Stimulated activated CD8-positive, alpha-beta memory T cell treated with anti-CD3 and anti-CD28 coated beads, Interleukin-15, amount 100 ng/mL, for 24 hours (primary cell): Measurements from ENCODE around the gene GPATCH8.
"Not testable (repeated sequence)": the region's sequence is repeated elsewhere in the genome, so short reads cannot be mapped to it uniquely, and the experiment has no call there.

Experiments used
- DNase-seq: peaks from one replicate; pipeline ENCODE4 v3.0.0-alpha.2; 2020; ENCODE audit warnings: low read depth

The GPATCH8 gene

GRCh38 chr17:44374306-44375195, 128.7 kb downstream of the GPATCH8 start:
- no peak for DNase-seq

GRCh38 chr17:44372036-44372435, 131.2 kb downstream of the GPATCH8 start:
- DNase-seq = no peak

GRCh38 chr17:44369414-44370023, 133.7 kb downstream of the GPATCH8 start:
- not testable (repeated sequence) for DNase-seq

- not testable (repeated sequence) for DNase-seq
These were observed 134.6 kb downstream of the GPATCH8 start for GRCh38 chr17:44368391-44369243.

- DNase-seq = no peak
These were observed 135.8 kb downstream of the GPATCH8 start for GRCh38 chr17:44367231-44367979.

DNA sequence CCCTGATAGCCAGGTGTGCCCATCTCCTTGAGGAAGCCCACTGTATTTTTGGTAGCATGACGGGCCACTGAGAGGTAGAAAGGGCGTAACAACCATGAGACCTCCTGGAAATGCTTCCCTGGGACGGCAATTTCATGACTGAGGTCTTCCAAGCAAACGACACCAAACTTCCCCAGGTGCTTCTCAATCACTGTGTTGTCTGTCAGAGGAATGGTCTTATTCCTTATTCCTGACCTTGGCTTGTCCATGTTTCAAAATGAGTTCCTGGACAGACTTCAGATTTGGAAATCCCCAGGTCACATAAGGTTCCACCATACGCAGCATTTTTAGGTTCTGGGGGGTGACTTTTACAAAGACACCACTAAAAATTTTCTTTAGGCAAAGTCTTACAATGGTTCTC, 138.2 kb downstream of the GPATCH8 start:
- DNase-seq = not testable (repeated sequence)

DNA sequence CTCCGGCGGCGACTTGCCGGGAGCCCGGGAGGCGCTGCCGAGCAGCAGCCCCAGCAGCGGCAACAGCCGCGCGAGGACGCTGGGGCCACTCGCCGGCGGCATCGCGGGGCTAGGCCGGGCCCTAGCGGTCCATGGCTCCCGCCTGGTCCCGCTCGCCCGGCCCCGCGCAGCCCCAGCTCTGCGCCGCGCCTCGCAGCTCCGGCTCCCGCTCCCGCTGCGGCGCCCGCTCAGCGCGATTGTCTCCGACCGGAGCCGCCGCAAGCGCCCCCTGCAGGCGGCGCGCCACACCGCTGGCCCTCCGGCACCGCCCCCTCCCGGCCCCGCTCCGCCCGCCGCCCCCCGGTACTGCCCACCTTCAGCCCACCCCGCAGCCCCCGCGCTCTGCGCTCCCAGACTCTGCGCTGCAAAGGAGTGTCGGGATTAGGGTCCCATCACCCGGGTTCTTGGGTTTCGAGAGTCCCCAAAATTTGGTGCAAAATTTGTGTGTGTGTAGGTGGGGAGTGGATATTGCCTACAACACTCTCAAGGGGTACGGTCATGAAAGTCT, 139.5 kb downstream of the GPATCH8 start, which contains the start of gene FAM171A2:
FAM171A2 (minus strand) TSS at position 241 of the 547 bp plus-strand sequence; CDS start at position 102, 139 bp downstream.
- peak; percentile 44 for DNase-seq

DNA sequence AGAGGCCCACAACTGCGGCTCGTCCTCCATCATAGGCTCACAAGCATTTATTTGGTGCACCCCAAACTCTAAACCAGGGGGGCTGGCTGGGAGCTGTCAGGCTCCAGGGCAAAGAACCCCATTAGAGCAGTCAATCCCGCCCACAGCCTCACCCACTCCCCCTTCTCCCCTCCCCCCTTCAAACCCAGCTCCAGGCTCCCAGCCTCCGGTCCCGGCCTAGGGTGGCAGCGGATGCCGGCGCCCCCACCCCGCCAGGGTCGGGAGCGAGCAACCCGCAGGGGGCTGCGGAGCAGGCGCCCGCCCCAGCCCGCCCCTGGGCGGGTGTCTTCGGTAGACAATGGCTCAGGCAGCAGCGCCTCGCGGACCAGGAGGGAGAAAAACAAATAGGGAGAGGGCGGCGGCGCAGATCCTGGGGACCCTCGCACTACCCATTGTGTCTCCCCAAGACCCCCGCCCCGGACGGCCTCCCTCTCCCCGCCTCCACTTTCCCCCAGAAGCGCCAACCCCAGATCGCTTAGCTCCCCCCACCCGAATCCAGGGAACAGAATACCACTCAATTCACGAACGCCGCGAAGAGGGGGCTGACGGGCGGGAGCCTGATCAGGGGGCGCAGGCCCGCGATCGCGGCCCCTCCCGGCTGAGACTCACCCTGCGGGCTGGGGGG, 140.1 kb downstream of the GPATCH8 start:
- no peak for DNase-seq

DNA sequence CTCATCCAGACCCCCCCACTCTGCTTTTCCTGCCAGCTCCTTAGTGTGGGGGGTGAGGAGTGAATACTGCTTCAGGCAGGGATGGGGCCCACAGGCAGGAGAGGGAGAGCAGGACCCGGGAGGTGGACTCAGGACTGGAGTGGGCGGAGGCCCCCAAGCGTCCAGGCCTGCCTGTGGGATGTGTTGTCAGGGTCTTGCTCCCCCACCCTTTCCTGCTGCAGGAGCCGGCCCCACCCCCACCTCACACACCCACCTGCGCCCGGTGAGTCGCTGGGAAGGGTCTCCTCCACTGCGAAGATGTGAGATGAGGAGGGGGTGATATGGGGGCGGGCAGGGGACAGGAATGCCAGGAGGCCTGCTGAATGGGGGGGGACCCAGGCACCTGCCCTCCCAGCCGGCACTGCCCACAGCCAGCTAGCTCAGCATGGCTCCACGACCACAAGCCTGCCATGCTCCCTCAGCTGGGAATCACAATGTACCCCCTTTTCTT, 140.7 kb downstream of the GPATCH8 start:
- DNase-seq = no peak

DNA sequence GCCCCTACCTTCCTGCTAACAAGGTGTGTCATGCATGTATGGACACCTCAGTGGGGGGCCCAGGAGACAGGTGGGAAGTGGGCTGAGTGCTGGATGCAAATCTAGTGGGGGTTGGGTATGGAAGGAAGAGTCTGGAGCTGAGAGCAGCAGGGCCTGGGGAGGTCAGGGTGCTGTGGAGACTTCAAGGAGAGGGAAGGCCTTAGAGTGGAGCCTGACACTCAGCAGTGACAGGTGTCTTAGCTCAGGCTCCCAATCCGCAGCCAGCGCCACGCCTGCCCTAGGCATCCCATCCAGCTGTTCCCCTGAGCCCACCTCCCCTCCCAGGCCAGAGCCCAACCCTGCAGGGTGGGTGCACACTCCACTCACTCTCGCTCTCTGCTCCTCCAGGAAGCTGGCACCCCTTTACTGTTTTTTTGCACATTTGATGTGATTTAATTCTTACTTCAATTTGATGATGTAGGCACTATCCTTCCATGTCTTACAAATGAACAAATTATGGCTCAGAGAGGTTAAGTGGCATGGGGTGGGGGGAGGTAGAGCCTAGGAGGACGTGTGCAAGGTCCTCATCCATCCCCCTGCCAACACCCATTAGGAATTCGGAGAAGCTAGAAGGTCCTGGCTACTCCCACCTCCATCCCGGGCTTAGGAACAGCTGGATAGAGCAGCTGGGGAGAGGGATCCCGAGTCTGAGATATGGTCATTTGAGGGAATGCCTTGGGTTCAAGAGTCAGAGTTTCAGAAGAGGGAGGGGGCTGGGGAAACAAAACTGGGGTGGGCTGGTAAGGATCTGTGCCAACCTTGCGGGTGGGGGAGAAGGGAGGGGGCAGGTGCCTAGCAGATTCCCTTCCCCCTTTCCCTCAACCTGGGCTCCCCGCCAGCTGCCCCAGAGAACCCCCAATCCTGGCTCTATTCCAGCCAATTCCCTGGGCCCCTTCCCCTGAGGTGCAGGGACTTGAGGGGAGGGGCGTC, 141.6 kb downstream of the GPATCH8 start:
- DNase-seq = no peak

- no peak for DNase-seq
These were observed 142.4 kb downstream of the GPATCH8 start for GRCh38 chr17:44360826-44361225.

GRCh38 chr17:44360144-44360533, 143.1 kb downstream of the GPATCH8 start:
- no peak for DNase-seq

GRCh38 chr17:44359458-44360143, 143.6 kb downstream of the GPATCH8 start:
- no peak for DNase-seq

- no peak for DNase-seq
These were observed 144.2 kb downstream of the GPATCH8 start for GRCh38 chr17:44359006-44359405.

GRCh38 chr17:44358066-44358465, 145.1 kb downstream of the GPATCH8 start:
- no peak for DNase-seq

GRCh38 chr17:44356241-44356640, 147.0 kb downstream of the GPATCH8 start:
- DNase-seq = no peak

GRCh38 chr17:44355642-44356099, 147.5 kb downstream of the GPATCH8 start:
- DNase-seq = no peak
